ENCODE data around the gene CNTNAP2. TPM values are rescaled to one million over a fixed set of nuclear protein-coding genes. Genes with fewer than 3 reads are reported as not detected.

The CNTNAP2 gene
- total and polyA plus RNA-seq, 9 of the 15 experiments (the other 6 are each of a cell fraction or from before 2014, with no cell fraction given): 0.04 to 0.62 (median 0.09) TPM; not detected in 4

GRCh38 chr7:146831875-146832274 lies 715.3 kb downstream of the CNTNAP2 start:
- WGBS (ENCODE audit: insufficient coverage, low coverage, missing lambda C conversion rate): 0% methylated on average over 2 of the region's 2 CpGs
- H3K79me2 ChIP-seq (ENCODE audit: control insufficient read depth, insufficient read depth, low read length): no peaks in the 10 kb centered on the region
- in situ Hi-C loops (cut with MboI): no loop called here
- ATAC-seq (no peak), DNase-seq (ENCODE audit: extremely low read depth in 1 of 4, low spot score in 3 of 4) (no peak), FAIRE-seq (no peak)
- no peak overlapping the region for H3K4me2 ChIP-seq (ENCODE audit: insufficient read depth, low read length)
- no peaks in the 10 kb centered on the region for H4K20me1 ChIP-seq (replicated peaks; ENCODE audit: control insufficient read depth, insufficient read depth, low read length)
- H3K9ac ChIP-seq (ENCODE audit: insufficient read depth in 1 of 2, low read depth in 2 of 2, low read length in 2 of 2): no peak overlapping the region
- H3K27ac ChIP-seq (ENCODE audit: extremely low read depth, low read depth, low read length): no peak overlapping the region
- no peaks in the 10 kb centered on the region for H3K4me1 ChIP-seq (replicated peaks in 1 of 2; ENCODE audit: control insufficient read depth in 2 of 2, insufficient read depth in 2 of 2, low read length in 2 of 2)
- no peaks in the 10 kb centered on the region for H3K9me3 ChIP-seq (replicated peaks; ENCODE audit: control insufficient read depth, insufficient read depth, low read depth, low read length)
- no peaks in the 10 kb centered on the region for H3K9me1 ChIP-seq (ENCODE audit: control insufficient read depth, insufficient read depth, low read length)
- H2AFZ ChIP-seq (ENCODE audit: low read depth, low read length): no peak overlapping the region
- BruUV-seq (replicated peaks): no TSS peak
- H3K4me3 ChIP-seq: no peak overlapping the region
- ChIA-PET CTCF (ENCODE audit: low intra/inter-chr PET ratio) (no interaction called here), POLR2A (no interaction called here)
- intact Hi-C loops (cut with micrococcal nuclease): no loop called here
- no peaks in the 10 kb centered on the region for H3K27me3 ChIP-seq (ENCODE audit: control insufficient read depth in 2 of 2, insufficient read depth in 2 of 2, low read length in 2 of 2)
- TF ChIP-seq TFE3 (CRISPR knock-in tag; IDR thresholded peaks at IDR 0.05) (peak; percentile 69), FOXA3 (CRISPR knock-in tag; conservative IDR thresholded peaks at IDR 0.05 in 1 of 2, IDR thresholded peaks at IDR 0.05 in 1 of 2) (no peak)
- H3K36me3 ChIP-seq (ENCODE audit: control insufficient read depth, insufficient read depth, low read length): no peaks in the 10 kb centered on the region

- FAIRE-seq (no peak), DNase-seq (ENCODE audit: extremely low read depth in 1 of 4, low spot score in 3 of 4) (no peak), ATAC-seq (no peak)
- no peak overlapping the region for H3K4me3 ChIP-seq
- intact Hi-C loops (cut with micrococcal nuclease) (no loop called here), in situ Hi-C loops (cut with MboI) (no loop called here)
- WGBS (ENCODE audit: insufficient coverage, low coverage, missing lambda C conversion rate): 2% methylated on average over 2 of the region's 2 CpGs
- H3K9ac ChIP-seq (ENCODE audit: insufficient read depth in 1 of 2, low read depth in 2 of 2, low read length in 2 of 2): no peak overlapping the region
- ChIA-PET POLR2A (no interaction called here), CTCF (ENCODE audit: low intra/inter-chr PET ratio) (no interaction called here)
- no TSS peak for BruUV-seq (replicated peaks)
- no peaks in the 10 kb centered on the region for H3K27me3 ChIP-seq (ENCODE audit: control insufficient read depth in 2 of 2, insufficient read depth in 2 of 2, low read length in 2 of 2)
- no peaks in the 10 kb centered on the region for H3K36me3 ChIP-seq (ENCODE audit: control insufficient read depth, insufficient read depth, low read length)
- no peak for TF ChIP-seq ATF4 (CRISPR knock-in tag; IDR thresholded peaks at IDR 0.05)
- TF ChIP-seq ZNF217 (CRISPR knock-in tag; IDR thresholded peaks at IDR 0.05): no peak
- H3K9me1 ChIP-seq (ENCODE audit: control insufficient read depth, insufficient read depth, low read length): no peaks in the 10 kb centered on the region
- H3K27ac ChIP-seq (ENCODE audit: extremely low read depth, low read depth, low read length): no peak overlapping the region
- H3K9me3 ChIP-seq (replicated peaks; ENCODE audit: control insufficient read depth, insufficient read depth, low read depth, low read length): no peaks in the 10 kb centered on the region
- no peak overlapping the region for H3K4me2 ChIP-seq (ENCODE audit: insufficient read depth, low read length)
- H4K20me1 ChIP-seq (replicated peaks; ENCODE audit: control insufficient read depth, insufficient read depth, low read length): no peaks in the 10 kb centered on the region
- no peaks in the 10 kb centered on the region for H3K79me2 ChIP-seq (ENCODE audit: control insufficient read depth, insufficient read depth, low read length)
- H2AFZ ChIP-seq (ENCODE audit: low read depth, low read length): no peak overlapping the region
- no peaks in the 10 kb centered on the region for H3K4me1 ChIP-seq (replicated peaks in 1 of 2; ENCODE audit: control insufficient read depth in 2 of 2, insufficient read depth in 2 of 2, low read length in 2 of 2)
These were observed 727.8 kb downstream of the CNTNAP2 start for GRCh38 chr7:146844405-146844804.
